ENCODE data around the gene CALR3.

DNA sequence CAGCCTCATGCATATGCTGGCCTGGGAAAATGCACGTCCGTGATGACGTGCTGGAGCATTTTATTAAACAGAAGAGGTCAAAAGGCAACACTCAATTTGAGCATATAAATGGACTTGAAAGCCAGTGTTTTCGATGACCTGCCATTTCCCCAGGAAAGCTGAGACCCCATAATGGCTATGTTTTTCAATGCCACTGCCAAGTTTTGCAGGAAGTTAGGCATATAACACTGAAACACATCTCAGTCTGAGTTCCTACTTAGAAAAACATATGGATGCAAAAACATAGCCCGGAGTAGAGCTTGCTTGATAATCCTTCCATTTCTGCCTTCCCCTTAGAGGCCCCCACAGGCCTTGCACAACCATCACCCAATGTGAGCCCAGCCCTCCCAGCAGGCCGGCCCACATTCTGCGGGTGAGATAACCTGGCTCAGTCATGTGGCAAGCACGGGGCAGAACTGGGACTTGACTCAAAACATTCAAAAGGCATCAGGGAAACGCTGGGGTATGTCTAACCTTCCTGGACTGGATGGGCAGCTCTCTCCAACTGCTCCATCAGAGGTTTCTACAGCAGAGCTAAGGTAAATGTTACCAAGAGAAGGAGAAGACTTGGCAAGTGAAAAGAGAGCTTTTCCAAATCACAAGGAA, 49.1 kb downstream of the CALR3 start:
- TF ChIP-seq, protein P1, sequence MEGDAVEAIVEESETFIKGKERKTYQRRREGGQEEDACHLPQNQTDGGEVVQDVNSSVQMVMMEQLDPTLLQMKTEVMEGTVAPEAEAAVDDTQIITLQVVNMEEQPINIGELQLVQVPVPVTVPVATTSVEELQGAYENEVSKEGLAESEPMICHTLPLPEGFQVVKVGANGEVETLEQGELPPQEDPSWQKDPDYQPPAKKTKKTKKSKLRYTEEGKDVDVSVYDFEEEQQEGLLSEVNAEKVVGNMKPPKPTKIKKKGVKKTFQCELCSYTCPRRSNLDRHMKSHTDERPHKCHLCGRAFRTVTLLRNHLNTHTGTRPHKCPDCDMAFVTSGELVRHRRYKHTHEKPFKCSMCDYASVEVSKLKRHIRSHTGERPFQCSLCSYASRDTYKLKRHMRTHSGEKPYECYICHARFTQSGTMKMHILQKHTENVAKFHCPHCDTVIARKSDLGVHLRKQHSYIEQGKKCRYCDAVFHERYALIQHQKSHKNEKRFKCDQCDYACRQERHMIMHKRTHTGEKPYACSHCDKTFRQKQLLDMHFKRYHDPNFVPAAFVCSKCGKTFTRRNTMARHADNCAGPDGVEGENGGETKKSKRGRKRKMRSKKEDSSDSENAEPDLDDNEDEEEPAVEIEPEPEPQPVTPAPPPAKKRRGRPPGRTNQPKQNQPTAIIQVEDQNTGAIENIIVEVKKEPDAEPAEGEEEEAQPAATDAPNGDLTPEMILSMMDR (IDR thresholded peaks at IDR 0.05): no peak
- TF ChIP-seq POLR2A (IDR thresholded peaks at IDR 0.05): no peak

All from esophagus squamous epithelium (tissue), 4 donors.